GM18520 (cell line): ENCODE data around the gene TMEM43.
A peak's percentile ranks its signal among the peaks of the same experiment; 100 is the strongest.

Experiments
- ATAC-seq: cut with Tn5 transposase; IDR thresholded peaks from one replicate; pipeline ENCODE4 v1.9.1; 2021; ENCODE audit not compliant: unreplicated experiment

Gene TMEM43

GRCh38 chr3:14175383-14176037 lies 50.7 kb downstream of the TMEM43 start:
- ATAC-seq = no peak

- ATAC-seq = peak; percentile 1
Measured at GRCh38 chr3:14177580-14178246, 52.9 kb downstream of the TMEM43 start.

GRCh38 chr3:14178247-14179113 lies 53.6 kb downstream of the TMEM43 start, which contains the start of the genes LSM3 and XPC:
Gene LSM3 (plus strand): TSS chr3:14178817. CDS start chr3:14178861, 44 bp downstream.
Gene XPC (minus strand): TSS chr3:14178601. CDS start chr3:14178568, 33 bp downstream.
- peak; percentile 93 for ATAC-seq

- ATAC-seq = no peak
Measured at GRCh38 chr3:14179114-14179465, 54.2 kb downstream of the TMEM43 start.

- no peak for ATAC-seq
Measured at GRCh38 chr3:14179795-14180194, 54.9 kb downstream of the TMEM43 start.

- ATAC-seq = no peak
Measured at GRCh38 chr3:14181253-14181652, 56.4 kb downstream of the TMEM43 start.

GRCh38 chr3:14183015-14183577 lies 58.2 kb downstream of the TMEM43 start:
- ATAC-seq = no peak

GRCh38 chr3:14186854-14187458 lies 62.1 kb downstream of the TMEM43 start:
- no peak for ATAC-seq

- no peak for ATAC-seq
Measured at GRCh38 chr3:14188041-14188754, 63.3 kb downstream of the TMEM43 start.
